Neuronal stem cell (in vitro differentiated cells): Measurements from ENCODE around the gene TBC1D16.

Experiments used
- DNase-seq: peaks from one replicate; pipeline ENCODE4 v3.0.0-alpha.2; 2013; ENCODE audit warnings: low spot score
- H2AFZ ChIP-seq: one replicate; pipeline ENCODE4 v1.6.1; 2013; ENCODE audit warnings: mild to moderate bottlenecking, low read length, inconsistent platforms
- H2AK5ac ChIP-seq: 2 replicates; pipeline ENCODE4 v1.6.1; 2013; ENCODE audit warnings: low read depth, mild to moderate bottlenecking, inconsistent platforms, low read length, moderate library complexity, mixed read lengths
- H2BK120ac ChIP-seq: 2 replicates; pipeline ENCODE4 v1.6.1; 2013; ENCODE audit warnings: low read depth, mild to moderate bottlenecking, inconsistent platforms, low read length, moderate library complexity, mixed read lengths
- H2BK12ac ChIP-seq: one replicate; pipeline ENCODE4 v1.6.1; 2013; ENCODE audit warnings: low read length, inconsistent platforms
- H2BK15ac ChIP-seq: 2 replicates; pipeline ENCODE4 v1.6.1; 2013; ENCODE audit warnings: mild to moderate bottlenecking, low read length, inconsistent platforms, mixed read lengths
- H2BK5ac ChIP-seq: one replicate; pipeline ENCODE4 v1.6.1; 2013; ENCODE audit warnings: inconsistent platforms, mild to moderate bottlenecking, low read length, moderate library complexity
- H3K14ac ChIP-seq: one replicate; pipeline ENCODE4 v1.6.1; 2013; ENCODE audit warnings: low read length, inconsistent platforms
- H3K18ac ChIP-seq: 2 replicates; pipeline ENCODE4 v1.6.1; 2013; ENCODE audit warnings: low read length, inconsistent platforms
- H3K23ac ChIP-seq: 2 replicates; pipeline ENCODE4 v1.6.1; 2013; ENCODE audit warnings: low read depth, mild to moderate bottlenecking, mixed read lengths, low read length, inconsistent platforms; ENCODE audit not compliant: poor library complexity
- H3K27ac ChIP-seq: replicated peaks from 3 replicates; pipeline ENCODE4 v1.5.1; 2013; ENCODE audit warnings: low read length, inconsistent platforms
- H3K27me3 ChIP-seq, 3 experiments: 2 replicates each; pipeline ENCODE4 v1.6.1; 2013; ENCODE audit warnings: low read length in 3 of 3, mild to moderate bottlenecking in 2 of 3, inconsistent platforms in 1 of 3, low read depth in 1 of 3, mixed read lengths in 1 of 3, moderate library complexity in 1 of 3; ENCODE audit not compliant: control insufficient read depth in 3 of 3, insufficient read depth in 3 of 3
- H3K36me3 ChIP-seq, 2 donors: replicated peaks in 1 of 2; 2 replicates each; pipeline ENCODE4 v1.6.1; 2013; ENCODE audit warnings: low read length in 2 of 2; ENCODE audit not compliant: control insufficient read depth in 2 of 2, insufficient read depth in 2 of 2
- H3K4ac ChIP-seq: 2 replicates; pipeline ENCODE4 v1.6.1; 2013; ENCODE audit warnings: inconsistent platforms, mild to moderate bottlenecking, low read length, moderate library complexity
- H3K4me1 ChIP-seq, 2 donors: 1 replicate in 1 of 2; 2 replicates in 1 of 2; pipeline ENCODE4 v1.6.1; 2013; ENCODE audit warnings: low read length in 2 of 2, low read depth in 1 of 2; ENCODE audit not compliant: control insufficient read depth in 2 of 2, insufficient read depth in 1 of 2
- H3K4me2 ChIP-seq: one replicate; pipeline ENCODE4 v1.6.1; 2013; ENCODE audit warnings: mild to moderate bottlenecking, low read length, inconsistent platforms; ENCODE audit not compliant: insufficient read depth, poor library complexity, severe bottlenecking
- H3K4me3 ChIP-seq, 2 donors: 2 replicates each; pipeline ENCODE4 v1.5.1; 2013; ENCODE audit warnings: low read length in 2 of 2, mild to moderate bottlenecking in 2 of 2, inconsistent platforms in 1 of 2, moderate library complexity in 1 of 2
- H3K79me1 ChIP-seq: one replicate; pipeline ENCODE4 v1.6.1; 2013; ENCODE audit warnings: low read depth, mild to moderate bottlenecking, inconsistent platforms, low read length, moderate library complexity
- H3K9ac ChIP-seq: one replicate; pipeline ENCODE4 v1.6.1; 2013; ENCODE audit warnings: mild to moderate bottlenecking, low read depth, low read length, inconsistent platforms; ENCODE audit not compliant: poor library complexity
- H3K9me3 ChIP-seq, 2 donors: replicated peaks in 1 of 2; 2 replicates each; pipeline versions ENCODE3 to v1.6.1; 2013; ENCODE audit warnings: low read length in 2 of 2, mild to moderate bottlenecking in 2 of 2, inconsistent platforms in 1 of 2, low read depth in 1 of 2, mixed read lengths in 1 of 2, moderate library complexity in 1 of 2; ENCODE audit not compliant: control insufficient read depth in 2 of 2, insufficient read depth in 1 of 2
- H4K8ac ChIP-seq: one replicate; pipeline ENCODE4 v1.6.1; 2013; ENCODE audit warnings: low read depth, mild to moderate bottlenecking, inconsistent platforms, low read length, moderate library complexity
- H4K91ac ChIP-seq: one replicate; pipeline ENCODE4 v1.6.1; 2013; ENCODE audit warnings: low read length, low read depth, mild to moderate bottlenecking, inconsistent platforms; ENCODE audit not compliant: poor library complexity
- WGBS, 2 donors: extraction: QIAGEN DNeasy Blood & Tissue Kit; methylation state at CpG; one replicate each; pipeline ENCODE4 v1.1.7; 2013; ENCODE audit warnings: missing lambda C conversion rate in 2 of 2, mixed read lengths in 1 of 2; ENCODE audit not compliant: insufficient read length in 2 of 2, insufficient replicate concordance in 1 of 2; ENCODE audit errors: extremely low coverage in 2 of 2; 5-methylcytosine and 5-hydroxymethylcytosine counted together

TBC1D16 gene

DNA sequence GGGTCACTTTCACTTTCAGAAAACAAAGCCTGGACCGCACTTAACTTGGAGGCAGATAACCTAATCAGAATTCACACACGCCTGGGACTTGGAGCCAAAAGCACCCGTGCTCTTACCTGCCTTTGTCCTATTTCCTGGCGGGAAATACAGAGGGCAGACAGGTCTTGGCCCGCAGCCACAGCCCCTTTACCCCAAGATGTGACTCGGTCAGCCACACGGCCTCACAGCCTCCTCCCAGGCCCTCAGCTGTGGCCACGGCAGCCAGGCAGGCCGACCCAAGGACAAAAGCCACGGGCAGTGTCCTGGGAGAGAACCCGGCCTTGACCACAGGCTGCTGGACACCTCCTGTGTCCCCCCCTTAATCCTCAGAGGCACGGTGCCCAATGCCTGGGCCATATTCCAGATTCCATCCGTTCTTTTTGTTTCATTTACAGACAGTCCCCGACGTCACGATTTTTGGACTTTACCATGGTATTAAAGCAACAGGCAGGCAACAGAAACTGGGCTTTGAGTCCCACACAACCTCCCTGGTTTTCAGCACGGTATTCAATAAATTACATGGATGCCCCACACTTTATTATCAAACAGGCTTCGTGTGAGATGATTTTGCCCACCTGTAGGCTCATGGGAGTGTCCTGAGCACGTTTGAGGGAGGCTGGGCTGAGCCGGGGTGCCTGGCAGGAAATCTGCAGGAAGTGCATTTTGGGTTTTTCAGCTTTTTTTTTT, 35.6 kb upstream of the TBC1D16 start:
- no peaks in the 10 kb centered on the region for H3K79me1 ChIP-seq
- no peak overlapping the region for H3K4me3 ChIP-seq
- peak overlapping the region; percentile 25 for H3K4me2 ChIP-seq
- peaks cover 0 to 2% of the 10 kb centered on the region in 2 donors for H3K4me1 ChIP-seq
- H2BK5ac ChIP-seq: no peak overlapping the region
- peak overlapping the region; percentile 56 for H2AK5ac ChIP-seq
- H3K23ac ChIP-seq: peak overlapping the region; percentile 85
- no peak for DNase-seq
- no peak overlapping the region for H3K4ac ChIP-seq
- no peak overlapping the region for H3K27ac ChIP-seq
- no peak overlapping the region for H2AFZ ChIP-seq
- H2BK120ac ChIP-seq: no peak overlapping the region
- H2BK12ac ChIP-seq: no peak overlapping the region
- H4K8ac ChIP-seq: peak overlapping the region; percentile 65
- H3K14ac ChIP-seq: peak overlapping the region; percentile 56
- no peak overlapping the region for H2BK15ac ChIP-seq
- peaks cover 5 to 11% of the 10 kb centered on the region in 2 donors for H3K36me3 ChIP-seq
- no peaks in the 10 kb centered on the region for H3K27me3 ChIP-seq
- H3K18ac ChIP-seq: peak overlapping the region; percentile 71
- H3K9me3 ChIP-seq: no peaks in the 10 kb centered on the region
- WGBS, 2 donors: no CpG with 5 or more reads among the region's 20 CpGs
- H3K9ac ChIP-seq: peak overlapping the region; percentile 4
- no peak overlapping the region for H4K91ac ChIP-seq

GRCh38 chr17:80070375-80071115, 34.9 kb upstream of the TBC1D16 start:
- no CpG with 5 or more reads among the region's 15 CpGs for WGBS, 2 donors
- no peak for DNase-seq
- Histone ChIP-seq H3K9ac (no peak overlapping the region), H3K36me3 (peaks cover 5 to 11% of the 10 kb centered on the region in 2 donors), H2BK15ac (no peak overlapping the region), H2BK12ac (peak overlapping the region; percentile 58), H3K4me2 (no peak overlapping the region), H2AFZ (no peak overlapping the region), H3K79me1 (no peaks in the 10 kb centered on the region), H3K4me3 (no peak overlapping the region), H3K4me1 (peaks cover 0 to 2% of the 10 kb centered on the region in 2 donors), H4K91ac (no peak overlapping the region), H3K4ac (no peak overlapping the region), H2AK5ac (peak overlapping the region; percentile 56), H3K9me3 (no peaks in the 10 kb centered on the region), H4K8ac (no peak overlapping the region), H3K27me3 (no peaks in the 10 kb centered on the region), H3K27ac (no peak overlapping the region), H3K18ac (peak overlapping the region; percentile 64), H2BK120ac (no peak overlapping the region), H3K14ac (peak overlapping the region; percentile 38), H3K23ac (no peak overlapping the region), H2BK5ac (no peak overlapping the region)

DNA sequence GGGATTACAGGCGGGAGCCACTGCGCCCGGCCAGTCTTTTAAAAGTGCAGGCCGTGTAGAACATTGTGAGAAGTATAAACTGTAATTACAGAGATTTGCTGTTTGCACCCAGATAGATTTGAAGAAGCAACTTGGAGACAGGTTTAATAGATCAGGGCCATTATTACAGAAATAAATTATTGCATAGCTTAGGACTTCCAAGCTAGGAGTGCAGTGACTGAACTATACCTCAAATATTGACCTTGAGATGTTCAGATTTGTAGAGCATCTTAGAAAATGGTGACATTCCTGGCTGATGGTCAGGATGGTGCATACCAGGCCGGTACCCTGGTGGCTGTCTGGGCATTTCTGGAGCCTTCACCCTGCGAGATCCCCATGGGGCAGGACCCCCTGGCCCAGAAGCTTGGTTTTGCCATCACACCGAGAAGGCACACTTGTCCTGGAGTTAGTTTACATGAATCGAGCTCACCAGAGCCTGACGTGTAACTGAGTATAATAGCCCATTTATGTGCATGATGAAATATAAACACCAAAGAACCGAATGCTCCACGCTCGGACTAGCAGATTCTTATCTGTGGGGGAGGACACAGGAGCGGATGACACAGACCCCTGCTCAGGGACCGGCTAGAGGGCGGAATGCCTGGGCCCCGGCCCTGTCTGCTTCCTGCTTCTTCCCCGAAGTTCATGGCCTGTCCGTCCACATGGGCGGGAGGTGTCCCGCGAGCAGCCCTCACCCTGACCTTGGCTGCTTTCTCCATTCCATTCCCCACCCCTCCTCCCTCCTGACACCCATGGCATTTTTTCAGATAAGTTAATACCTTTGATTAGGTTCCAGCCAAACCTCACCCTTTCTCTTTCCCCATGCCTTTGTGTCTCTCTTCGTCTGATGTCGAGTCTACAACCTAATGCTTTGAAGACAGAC, 32.9 kb upstream of the TBC1D16 start:
- Histone ChIP-seq H3K14ac (no peak overlapping the region), H2AK5ac (no peak overlapping the region), H3K27me3 (no peaks in the 10 kb centered on the region), H3K18ac (no peak overlapping the region), H3K4me3 (no peak overlapping the region), H3K27ac (no peak overlapping the region), H3K4me2 (no peak overlapping the region), H3K4ac (no peak overlapping the region), H4K91ac (no peak overlapping the region), H3K9ac (no peak overlapping the region), H2AFZ (no peak overlapping the region), H3K23ac (peak overlapping the region; percentile 43), H3K36me3 (peaks cover 5 to 14% of the 10 kb centered on the region in 2 donors), H3K9me3 (no peaks in the 10 kb centered on the region), H3K4me1 (peaks cover 4 to 6% of the 10 kb centered on the region in 2 donors), H2BK12ac (no peak overlapping the region), H2BK5ac (no peak overlapping the region), H3K79me1 (no peaks in the 10 kb centered on the region), H2BK120ac (no peak overlapping the region), H4K8ac (no peak overlapping the region), H2BK15ac (no peak overlapping the region)
- WGBS, 2 donors: no CpG with 5 or more reads among the region's 23 CpGs
- no peak for DNase-seq
